Activated gamma-delta T cell treated with Interleukin-2 at 50 U/mL for 16 hours (primary cell): Measurements from ENCODE around the gene ESRRA.

ENCODE experiments used
- DNase-seq: peaks from one replicate; pipeline ENCODE4 v3.0.0-alpha.2; 2020

Gene ESRRA

DNA sequence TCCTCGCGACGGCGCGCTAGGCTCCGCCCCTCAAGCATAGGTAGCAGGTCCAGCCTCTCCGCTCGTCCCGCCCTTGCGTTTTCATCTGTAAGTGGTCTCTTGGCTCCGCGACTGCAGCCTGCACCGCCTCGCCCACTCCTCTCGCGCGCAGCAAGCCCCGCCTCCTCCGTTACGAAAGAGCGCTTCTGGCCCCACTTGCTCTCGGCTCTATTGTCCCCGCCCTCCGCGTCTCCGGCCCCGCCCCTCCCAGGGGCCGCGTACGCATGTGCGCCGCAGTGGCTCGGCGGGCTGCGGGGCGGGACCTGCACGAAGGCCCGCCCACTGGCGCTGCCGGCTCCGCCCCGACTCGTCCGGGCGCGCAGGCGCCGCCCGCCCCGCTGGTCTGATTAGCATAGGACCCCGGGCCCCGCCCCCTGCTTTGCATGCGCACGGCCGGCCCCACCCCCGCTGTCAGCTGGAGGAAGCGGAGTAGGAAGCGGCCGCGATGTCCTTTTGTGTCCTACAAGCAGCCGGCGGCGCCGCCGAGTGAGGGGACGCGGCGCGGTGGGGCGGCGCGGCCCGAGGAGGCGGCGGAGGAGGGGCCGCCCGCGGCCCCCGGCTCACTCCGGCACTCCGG lies at the start of gene ESRRA:
Gene ESRRA, plus strand, starts transcription at position 450 of the 616 bp plus-strand sequence. CDS start 1,656 bp downstream, outside the sequence.
- peak; percentile 100 for DNase-seq

DNA sequence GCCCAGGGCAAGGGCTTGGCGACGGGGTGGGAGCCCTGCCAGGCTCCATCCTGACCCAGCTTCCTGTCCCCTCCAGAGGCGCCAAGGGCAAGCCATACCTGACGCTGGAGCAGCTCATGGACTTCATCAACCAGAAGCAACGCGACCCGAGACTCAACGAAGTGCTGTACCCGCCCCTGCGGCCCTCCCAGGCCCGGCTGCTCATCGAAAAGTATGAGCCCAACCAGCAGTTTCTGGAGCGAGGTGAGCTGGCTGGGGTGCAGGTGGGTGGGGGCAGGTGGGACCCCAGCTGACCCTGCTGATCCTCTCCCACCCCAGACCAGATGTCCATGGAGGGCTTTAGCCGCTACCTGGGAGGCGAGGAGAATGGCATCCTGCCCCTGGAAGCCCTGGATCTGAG lies 49.0 kb upstream of the ESRRA start:
- DNase-seq: no peak

DNA sequence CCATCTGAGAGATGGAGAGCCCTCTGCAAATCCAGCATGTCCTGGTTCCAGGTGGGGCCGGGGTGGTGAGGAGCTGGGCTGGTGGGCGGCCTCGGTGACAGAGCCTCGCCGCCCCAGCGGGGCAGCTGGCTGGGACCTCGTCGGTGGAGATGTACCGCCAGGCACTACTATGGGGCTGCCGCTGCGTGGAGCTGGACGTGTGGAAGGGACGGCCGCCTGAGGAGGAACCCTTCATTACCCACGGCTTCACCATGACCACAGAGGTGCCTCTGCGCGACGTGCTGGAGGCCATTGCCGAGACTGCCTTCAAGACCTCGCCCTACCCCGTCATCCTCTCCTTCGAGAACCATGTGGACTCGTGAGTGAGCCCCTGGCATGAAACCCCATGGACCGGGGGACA lies 47.0 kb upstream of the ESRRA start:
- DNase-seq: no peak

DNA sequence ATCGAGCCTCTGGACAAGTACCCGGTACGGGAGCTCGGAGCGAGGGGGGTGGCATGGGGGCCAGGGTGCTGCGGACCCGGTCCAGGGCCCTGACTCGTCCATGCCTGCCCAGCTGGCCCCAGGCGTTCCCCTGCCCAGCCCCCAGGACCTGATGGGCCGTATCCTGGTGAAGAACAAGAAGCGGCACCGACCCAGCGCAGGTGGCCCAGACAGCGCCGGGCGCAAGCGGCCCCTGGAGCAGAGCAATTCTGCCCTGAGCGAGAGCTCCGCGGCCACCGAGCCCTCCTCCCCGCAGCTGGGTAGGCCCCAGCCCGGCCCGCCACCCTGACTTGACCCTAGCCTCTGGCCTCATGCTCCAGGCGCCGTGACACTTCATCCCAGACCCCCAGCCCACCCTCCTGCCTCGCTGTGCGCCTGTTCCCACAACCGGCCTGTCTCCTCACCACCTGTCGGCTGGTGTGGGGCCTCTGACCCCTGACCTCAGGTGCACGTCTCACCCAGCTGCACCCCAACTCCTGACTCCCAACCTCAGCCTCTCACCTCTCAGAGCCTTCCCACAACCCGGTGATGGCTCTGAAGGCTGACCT lies 46.3 kb upstream of the ESRRA start:
- no peak for DNase-seq

DNA sequence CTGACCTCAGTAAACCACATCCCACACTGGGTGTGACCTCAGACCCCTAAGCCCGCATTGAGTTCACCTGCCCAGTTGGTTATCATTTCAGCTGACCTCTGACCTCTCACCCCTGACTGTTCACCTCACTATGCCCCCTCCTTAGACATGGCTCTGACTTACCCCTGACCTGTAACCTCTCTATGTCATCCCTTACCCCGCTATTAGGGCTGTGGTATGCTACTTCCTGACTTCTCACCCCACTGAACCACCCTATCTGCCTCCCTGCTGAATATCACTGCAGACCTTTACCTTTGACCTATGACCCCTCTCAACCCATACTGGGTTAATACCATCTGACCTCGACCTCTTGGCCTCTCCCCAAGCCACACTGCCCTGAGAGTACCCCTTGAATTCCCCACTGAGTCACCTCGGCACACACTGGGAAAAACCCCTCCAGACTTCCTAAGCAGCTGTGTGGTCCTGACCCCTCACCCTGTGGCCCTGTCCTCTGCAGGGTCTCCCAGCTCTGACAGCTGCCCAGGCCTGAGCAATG lies 45.7 kb upstream of the ESRRA start:
- no peak for DNase-seq

DNA sequence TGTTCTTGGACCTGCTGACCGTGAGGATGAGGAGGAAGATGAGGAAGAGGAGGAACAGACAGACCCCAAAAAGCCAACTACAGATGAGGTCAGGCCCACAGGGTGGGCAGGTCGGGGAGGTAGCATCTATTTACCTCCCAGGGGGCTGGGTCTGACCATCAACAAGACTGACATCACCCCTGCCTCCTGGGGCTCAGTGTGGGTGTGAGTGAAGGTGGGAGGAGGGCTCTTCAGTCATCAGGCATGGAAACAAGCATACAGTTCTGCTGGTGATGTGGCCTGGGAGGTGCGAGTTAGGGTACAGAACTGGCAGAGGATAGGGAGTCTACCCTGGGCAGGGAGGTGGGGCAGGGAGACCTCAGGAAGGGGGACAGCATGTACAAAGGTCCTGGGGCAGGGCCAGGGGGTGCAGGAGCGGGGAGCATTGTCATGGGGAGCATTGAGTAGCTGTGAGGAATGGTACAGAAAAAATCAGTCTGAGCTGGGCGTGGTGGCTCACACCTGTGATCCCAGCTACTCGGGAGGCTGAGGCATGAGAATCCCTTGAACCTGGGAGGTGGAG lies 45.1 kb upstream of the ESRRA start:
- DNase-seq: no peak

DNA sequence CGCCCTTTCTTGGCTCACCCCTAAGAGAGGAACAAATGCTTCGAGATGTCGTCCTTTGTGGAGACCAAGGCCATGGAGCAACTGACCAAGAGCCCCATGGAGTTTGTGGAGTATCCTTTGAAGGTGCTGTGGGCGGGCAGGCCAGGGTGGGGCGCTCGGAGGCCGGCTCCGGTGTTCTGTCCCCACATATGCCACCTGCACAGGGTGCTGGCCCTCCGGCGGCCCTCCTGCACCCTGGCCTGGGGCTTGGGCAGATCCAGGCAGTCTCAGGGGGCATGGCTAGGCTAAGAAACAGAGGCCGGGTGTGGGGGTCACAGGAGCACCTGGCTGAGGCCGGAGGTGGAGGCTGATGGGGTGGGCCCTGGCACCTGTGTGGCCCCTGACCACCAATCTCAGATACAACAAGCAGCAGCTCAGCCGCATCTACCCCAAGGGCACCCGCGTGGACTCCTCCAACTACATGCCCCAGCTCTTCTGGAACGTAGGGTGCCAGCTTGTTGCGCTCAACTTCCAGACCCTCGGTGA lies 43.7 kb upstream of the ESRRA start:
- DNase-seq: no peak

DNA sequence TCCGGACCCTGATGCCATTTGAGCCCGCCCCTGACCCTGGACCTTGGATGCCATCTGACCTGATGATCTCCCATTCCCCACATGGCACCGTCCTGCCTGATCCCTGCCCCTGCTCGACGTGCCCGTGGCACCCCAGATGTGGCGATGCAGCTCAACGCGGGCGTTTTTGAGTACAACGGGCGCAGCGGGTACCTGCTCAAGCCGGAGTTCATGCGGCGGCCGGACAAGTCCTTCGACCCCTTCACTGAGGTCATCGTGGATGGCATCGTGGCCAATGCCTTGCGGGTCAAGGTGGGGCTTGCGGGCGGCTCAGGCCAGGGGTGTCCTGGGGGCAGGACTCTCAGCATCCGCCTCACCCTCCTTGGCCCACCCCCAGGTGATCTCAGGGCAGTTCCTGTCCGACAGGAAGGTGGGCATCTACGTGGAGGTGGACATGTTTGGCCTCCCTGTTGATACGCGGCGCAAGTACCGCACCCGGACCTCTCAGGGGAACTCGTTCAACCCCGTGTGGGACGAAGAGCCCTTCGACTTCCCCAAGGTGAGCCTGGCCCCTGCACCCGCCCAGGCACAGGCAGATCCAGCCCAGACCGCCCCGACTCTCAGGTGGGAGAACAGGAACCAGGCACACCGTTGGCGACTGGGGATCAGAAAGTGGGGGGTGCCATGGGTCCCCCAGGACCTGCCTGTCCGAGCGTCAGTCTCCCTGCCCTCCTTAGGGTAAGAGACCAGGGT lies 42.9 kb upstream of the ESRRA start:
- no peak for DNase-seq

DNA sequence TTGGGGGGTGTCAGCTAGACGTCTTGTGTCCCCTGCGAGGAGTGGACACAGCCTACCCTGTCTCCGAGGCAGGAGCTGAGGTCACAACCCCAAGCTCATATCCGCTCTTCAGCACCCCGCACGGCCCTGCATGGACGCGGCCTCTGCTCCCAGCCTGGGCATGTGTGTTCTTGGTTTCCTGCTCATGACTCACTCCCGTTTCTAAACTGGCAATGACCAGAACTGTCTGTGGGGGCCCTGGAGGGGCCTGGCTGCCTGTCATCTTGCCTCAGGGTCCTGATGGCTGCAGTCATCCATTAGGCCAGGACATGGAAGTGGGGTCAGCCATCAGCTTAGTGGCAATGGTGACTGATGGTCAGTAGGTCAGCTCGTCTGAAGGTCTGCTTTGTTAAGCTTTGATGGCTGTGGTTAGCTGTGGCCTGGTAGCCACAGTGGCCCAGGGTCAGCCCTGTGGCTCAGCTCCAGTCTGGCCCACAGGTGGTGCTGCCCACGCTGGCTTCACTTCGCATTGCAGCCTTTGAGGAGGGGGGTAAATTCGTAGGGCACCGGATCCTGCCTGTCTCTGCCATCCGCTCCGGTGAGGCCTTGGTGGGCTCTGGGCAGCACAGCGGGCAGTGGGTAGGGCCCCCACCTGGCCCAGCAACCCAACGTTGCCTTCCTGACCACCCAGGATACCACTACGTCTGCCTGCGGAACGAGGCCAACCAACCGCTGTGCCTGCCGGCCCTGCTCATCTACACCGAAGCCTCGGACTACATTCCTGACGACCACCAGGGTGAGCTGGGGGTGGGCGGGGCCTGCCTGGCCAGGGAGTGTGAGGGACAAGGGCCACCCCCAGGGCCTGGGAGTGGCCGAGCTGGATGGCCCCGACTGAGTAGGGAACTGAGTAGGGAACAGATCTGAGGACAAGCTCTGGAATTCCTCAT lies 42.0 kb upstream of the ESRRA start:
- DNase-seq: no peak

DNA sequence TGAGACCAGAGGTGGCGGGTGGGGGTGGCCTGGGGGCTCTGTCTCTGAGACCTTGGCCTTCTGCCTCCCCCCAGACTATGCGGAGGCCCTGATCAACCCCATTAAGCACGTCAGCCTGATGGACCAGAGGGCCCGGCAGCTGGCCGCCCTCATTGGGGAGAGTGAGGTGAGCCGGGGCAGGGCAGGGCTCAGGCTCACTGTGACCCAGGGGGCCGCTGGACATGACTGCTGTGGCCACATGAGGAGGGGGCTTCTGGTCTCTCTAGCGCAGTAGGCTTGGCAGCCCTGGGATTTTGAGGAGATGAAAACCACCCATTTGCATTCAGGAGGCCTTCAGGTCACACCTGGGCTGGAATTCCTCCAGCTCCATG lies 41.4 kb upstream of the ESRRA start:
- DNase-seq: no peak

DNA sequence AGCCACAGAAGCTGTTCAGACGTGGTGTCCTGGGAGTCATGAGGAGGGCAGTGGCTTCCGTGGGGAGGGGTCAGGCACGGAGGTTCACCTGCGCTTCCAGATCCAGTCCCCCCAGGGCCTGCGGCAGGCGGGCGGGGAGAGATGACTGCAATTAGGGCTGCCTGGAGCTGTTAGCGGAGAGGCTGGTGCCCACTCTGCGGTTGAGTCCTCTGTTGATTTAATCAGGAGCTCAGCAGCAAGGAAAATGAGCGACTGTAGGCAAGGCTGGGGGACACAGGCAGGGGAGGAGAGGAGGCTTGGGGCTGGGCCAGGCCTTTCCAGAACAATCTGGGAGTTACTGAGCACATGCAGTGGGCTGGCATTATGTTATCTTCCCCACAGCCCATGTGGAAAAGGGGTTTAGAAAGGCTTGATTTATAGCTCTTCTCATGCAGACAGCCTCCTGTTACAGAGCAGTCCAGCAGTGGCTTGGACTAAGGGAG lies 40.9 kb upstream of the ESRRA start:
- no peak for DNase-seq

DNA sequence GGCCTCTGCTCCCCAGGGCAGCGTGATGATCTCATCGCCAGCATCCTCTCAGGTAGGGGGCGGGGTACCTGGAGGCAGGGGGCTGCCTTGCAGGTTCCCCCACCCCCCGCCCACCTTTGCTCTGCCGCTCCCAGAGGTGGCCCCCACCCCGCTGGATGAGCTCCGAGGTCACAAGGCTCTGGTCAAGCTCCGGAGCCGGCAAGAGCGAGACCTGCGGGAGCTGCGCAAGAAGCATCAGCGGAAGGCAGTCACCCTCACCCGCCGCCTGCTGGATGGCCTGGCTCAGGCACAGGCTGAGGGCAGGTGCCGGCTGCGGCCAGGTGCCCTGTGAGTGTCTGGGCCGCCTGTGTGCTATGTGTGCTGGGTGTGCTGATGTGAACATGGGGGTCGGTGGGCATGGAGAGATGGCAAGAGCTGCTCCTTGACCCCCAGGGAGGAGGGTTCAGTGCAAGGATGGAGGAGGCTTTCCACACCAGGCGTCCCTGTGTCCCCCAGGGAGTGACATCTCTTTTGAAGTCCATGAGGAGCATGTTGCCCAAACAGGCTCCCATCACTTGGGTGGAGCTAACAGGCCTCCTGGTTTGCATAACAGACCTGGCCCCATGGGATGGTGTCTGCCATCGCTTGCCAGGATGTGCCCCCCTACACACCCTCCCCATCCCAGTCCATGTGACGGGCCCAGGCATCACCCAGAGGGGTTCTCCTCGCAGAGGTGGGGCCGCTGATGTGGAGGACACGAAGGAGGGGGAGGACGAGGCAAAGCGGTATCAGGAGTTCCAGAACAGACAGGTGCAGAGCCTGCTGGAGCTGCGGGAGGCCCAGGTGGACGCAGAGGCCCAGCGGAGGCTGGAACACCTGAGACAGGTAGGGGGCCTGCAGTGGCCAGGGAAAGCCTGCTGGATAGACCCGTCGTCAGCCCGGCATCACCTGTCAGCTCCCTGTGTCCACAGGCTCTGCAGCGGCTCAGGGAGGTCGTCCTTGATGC lies 39.9 kb upstream of the ESRRA start:
- DNase-seq: no peak

DNA sequence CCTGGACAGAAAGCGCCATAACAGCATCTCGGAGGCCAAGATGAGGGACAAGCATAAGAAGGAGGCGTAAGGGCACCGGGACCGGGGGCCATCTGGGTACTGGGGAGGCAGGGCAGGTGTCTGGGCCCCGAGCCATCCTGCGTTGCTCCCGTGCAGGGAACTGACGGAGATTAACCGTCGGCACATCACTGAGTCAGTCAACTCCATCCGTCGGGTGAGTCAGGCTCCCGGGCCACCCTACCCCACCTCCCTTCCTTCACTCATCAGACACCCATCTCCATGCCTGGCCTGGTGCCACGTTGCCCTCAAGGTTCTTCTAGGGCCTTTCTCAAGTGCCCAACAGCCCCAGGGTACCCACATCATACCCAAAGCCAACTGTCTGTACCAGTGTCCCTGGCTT lies 39.0 kb upstream of the ESRRA start:
- DNase-seq: no peak

DNA sequence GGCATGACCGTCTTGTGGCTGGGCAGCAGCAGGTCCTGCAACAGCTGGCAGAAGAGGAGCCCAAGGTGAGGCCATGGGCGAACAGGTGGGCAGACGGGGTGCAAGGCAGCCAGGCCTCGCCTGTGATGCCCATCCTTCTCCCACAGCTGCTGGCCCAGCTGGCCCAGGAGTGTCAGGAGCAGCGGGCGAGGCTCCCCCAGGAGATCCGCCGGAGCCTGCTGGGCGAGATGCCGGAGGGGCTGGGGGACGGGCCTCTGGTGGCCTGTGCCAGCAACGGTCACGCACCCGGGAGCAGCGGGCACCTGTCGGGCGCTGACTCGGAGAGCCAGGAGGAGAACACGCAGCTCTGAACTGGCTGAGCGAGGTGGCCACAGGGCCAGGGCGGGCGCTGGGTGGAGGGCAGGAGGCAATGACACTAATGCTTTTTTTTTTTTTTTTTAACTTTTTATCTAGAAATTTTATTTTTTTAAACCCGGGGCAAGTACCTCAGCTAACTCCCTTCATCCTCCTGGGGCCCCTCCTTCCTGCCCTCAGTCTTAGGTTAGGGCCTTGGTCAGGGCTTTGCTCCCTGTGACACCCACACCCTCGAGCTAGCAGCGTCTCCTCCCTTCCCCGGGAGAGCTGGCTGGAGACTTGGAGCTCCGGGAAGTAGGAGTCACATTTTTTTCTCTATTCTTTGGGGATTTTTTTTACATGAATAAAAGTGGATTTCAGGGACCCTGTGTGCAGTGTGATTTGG lies 37.9 kb upstream of the ESRRA start:
- DNase-seq: no peak

DNA sequence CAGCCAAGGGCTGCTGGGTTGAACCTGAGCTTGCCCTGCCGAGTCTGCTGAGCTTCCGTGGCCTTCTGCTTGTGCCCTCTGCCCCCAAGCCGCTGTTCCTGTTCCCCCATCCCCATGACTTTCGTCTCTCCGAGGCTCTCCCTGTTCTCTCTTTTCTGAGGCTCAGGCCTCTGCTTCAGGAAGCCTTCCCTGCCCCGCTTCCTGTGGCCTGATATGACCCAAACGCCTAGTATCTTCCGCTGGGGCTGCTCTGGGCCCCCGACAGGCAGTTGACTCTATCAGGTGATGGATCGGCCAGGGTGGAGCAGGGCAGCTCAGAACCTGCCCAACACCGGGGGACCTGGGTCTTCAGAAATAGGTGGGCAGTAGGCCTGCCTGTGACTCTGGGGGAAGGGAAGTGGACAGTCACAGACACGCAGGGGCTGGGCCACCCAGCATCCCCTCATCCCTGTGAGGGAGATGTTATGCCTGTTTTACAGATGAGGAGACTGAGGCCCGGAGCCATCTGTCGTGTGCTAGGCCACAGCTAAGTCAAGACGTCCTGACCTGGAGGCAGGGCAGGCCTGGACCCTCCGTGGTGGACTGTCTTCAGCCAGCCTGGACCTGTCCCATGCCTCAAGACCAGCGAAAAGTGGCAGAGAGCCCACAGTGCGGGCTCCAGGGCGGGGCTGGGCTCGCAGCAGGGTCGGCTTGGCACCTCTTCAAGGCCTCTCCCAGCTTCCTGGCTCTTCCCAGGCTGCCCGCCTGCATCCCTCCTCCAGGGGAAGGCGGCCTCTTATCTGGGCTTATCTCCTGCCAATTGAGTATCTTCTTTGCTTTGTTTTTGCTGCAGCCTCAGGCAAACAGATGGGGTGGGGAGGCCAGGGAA lies 37.1 kb upstream of the ESRRA start:
- DNase-seq: no peak

DNA sequence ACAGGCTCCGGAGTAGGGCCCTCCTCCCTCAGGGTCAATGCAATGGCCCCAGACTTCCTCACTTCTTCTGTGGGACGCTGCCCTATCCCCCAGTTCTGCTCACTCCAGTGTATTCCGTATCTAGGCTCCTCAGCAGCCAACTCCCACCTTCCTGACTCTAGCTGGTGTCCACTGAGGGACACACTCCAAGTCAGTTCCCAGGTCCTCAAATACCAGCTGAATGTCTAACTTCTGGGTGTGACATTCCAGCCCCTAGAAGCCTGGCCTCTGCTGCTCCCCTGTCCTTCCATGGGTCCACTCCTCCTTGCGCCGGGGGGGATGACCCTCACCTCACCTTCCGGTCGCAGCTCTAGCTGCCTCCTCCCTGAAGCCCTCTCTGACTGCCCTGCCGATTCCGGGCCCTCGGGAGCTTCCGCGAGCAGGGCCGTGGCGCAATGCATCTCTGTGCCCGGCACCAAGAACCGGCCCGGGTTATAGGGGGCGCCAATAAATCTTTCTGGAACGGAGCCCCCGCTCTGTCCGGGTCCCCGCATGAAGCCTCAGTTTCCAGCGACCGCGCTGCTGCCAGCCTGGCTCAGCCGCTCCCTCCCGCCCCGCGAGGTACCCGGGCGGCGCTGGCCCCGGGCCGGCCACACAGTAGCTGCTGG lies 36.3 kb upstream of the ESRRA start:
- DNase-seq: peak; percentile 29

DNA sequence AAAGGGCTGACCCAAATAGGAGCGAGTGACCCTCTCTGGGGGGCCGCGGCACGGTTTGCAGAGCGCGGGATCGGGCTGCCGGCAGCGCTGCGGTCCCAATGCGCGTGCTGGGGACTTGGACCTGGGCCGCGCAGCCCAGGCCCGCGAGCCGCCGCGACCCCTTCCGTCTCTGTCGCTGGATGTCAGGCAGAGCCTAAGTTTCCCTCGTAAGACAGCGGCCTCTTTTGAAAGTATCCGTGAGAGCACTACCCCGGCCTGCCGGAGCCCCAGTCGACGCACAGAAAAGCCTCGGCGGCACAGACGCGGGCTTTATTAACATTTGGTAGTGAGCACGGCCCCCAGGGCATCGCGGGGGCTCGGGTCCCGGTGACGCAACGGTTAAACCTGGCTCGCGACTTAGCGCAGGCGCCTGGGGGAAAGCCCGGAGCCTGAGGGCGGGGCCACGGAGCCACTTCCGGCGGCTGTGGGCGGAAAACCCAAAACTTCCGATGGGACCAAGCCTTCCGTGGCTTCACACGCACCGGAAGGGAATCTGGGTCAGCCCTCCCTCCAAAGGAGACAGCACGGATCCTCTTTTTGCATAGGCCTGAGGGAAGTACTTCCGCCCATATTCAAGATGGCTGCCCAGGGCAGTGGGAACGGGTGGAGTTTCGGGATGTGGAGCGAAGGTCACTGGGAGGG lies 35.6 kb upstream of the ESRRA start:
- DNase-seq: peak; percentile 97
